HL-60 (cell line): ENCODE measurements around the gene RMND5A.

Source experiments
- DNase-seq, 2 experiments: peaks; one replicate each; pipeline ENCODE4 v3.0.0-alpha.2; 2010 to 2020; ENCODE audit warnings: low read depth in 1 of 2, low spot score in 1 of 2
- H3K27ac ChIP-seq: fragments of 250-450 bp; sonication (Bioruptor Pico); replicated peaks from 2 replicates; pipeline ENCODE4 v1.5.1; 2020; ENCODE audit warnings: mild to moderate bottlenecking, moderate library complexity
- H3K27me3 ChIP-seq: fragments of 250-450 bp; sonication (Bioruptor Pico); 2 replicates; pipeline ENCODE4 v1.5.1; 2021; ENCODE audit warnings: mild to moderate bottlenecking, moderate library complexity; ENCODE audit not compliant: insufficient read depth, poor library complexity, severe bottlenecking
- H3K4me3 ChIP-seq: replicated peaks from 2 replicates; pipeline ENCODE4 v1.5.1; 2011; ENCODE audit warnings: mild to moderate bottlenecking, control low read depth, low read length; ENCODE audit not compliant: insufficient read depth
- CTCF ChIP-seq: IDR thresholded peaks from one replicate; pipeline ENCODE4 v1.5.1; 2011; ENCODE audit warnings: low read length, control low read depth, inconsistent platforms; ENCODE audit not compliant: insufficient read depth
- GABPA ChIP-seq: IDR thresholded peaks from 2 replicates; pipeline ENCODE4 v1.6.1; 2012; ENCODE audit warnings: low read depth
- POLR2AphosphoS5 ChIP-seq: IDR thresholded peaks from 2 replicates; pipeline ENCODE4 v1.6.1; 2012; ENCODE audit warnings: low read depth
- REST ChIP-seq: IDR thresholded peaks from 2 replicates; pipeline ENCODE4 v1.6.1; 2012; ENCODE audit warnings: low read depth; ENCODE audit not compliant: insufficient replicate concordance
- SPI1 ChIP-seq: IDR thresholded peaks from 2 replicates; pipeline ENCODE4 v1.6.1; 2012; ENCODE audit warnings: low read depth, mild to moderate bottlenecking, borderline replicate concordance

The RMND5A gene

GRCh38 chr2:86826951-86827350 lies 106.9 kb downstream of the RMND5A start:
- Histone ChIP-seq H3K4me3 (no peak overlapping the region), H3K27me3 (no peaks in the 10 kb centered on the region), H3K27ac (no peak overlapping the region)
- no peak for TF ChIP-seq POLR2AphosphoS5
- TF ChIP-seq CTCF: no peak
- no peak for TF ChIP-seq REST
- TF ChIP-seq GABPA: no peak
- no peak for TF ChIP-seq SPI1
- DNase-seq: no peak
